GM12872 (cell line): ENCODE data around the gene GPX4.

ENCODE experiments used
- TF ChIP-seq, protein P1 (sequence below): IDR thresholded peaks from 3 replicates; pipeline ENCODE4 v1.5.1; 2011; ENCODE audit warnings: low read depth, mild to moderate bottlenecking, low read length, moderate library complexity; ENCODE audit not compliant: insufficient read depth

The GPX4 gene

GRCh38 chr19:1093811-1094553, 9.8 kb upstream of the GPX4 start:
- TF ChIP-seq, protein P1, sequence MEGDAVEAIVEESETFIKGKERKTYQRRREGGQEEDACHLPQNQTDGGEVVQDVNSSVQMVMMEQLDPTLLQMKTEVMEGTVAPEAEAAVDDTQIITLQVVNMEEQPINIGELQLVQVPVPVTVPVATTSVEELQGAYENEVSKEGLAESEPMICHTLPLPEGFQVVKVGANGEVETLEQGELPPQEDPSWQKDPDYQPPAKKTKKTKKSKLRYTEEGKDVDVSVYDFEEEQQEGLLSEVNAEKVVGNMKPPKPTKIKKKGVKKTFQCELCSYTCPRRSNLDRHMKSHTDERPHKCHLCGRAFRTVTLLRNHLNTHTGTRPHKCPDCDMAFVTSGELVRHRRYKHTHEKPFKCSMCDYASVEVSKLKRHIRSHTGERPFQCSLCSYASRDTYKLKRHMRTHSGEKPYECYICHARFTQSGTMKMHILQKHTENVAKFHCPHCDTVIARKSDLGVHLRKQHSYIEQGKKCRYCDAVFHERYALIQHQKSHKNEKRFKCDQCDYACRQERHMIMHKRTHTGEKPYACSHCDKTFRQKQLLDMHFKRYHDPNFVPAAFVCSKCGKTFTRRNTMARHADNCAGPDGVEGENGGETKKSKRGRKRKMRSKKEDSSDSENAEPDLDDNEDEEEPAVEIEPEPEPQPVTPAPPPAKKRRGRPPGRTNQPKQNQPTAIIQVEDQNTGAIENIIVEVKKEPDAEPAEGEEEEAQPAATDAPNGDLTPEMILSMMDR = no peak

DNA sequence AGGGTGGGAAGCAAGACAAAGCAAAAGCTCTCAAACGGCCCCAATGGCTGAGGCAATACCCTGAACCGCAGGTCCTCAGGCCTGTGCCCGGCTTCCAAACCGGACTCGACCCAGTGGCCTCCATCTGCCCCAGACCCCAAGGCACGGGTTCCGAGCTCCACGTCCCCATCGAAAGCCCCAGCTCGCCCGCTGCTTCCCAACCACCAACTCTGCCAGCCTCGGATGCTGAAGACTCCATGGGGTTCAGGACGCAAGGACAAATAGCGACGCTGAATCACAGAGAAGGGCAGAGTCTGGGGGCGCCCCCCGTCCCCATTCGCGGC, 9.2 kb upstream of the GPX4 start:
- TF ChIP-seq, protein P1 = no peak

DNA sequence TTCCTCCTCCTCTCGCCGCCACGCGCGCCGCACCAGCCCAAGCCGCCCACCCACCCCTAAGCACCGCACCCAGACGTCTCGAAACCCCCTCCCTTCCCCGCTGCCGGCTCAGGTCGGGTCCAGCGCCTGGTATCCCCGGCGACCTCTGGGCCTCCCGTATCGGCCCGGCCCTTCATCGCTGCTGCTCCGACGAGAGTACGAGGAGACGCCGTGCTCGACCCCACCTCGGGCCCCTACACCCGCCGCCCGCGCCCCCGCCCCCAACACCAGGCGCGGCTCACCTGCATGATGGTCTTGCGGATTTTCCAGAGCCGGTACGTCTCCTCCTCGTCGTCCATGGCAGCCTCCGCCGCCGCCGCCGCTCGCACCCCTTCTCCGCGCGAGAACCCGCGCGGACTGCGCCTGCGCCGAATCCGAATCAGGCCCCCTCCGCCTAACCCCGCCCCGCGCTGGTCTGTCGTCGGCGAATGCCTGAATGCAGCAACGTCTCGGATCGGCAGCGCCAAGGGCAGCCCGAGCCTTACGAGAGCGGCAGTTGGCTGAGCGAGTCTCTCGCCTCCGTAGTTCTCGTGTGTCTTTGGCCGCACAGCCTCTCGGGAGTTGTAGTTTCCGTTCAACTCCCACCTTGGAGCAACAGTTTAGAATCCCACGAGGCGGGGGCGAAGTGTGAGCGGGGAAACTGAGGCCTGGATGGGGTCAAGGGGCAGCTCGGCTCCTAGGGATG, 8.7 kb upstream of the GPX4 start, which contains the start of gene POLR2E:
Gene POLR2E (minus strand): TSS at position 398 of the 724 bp plus-strand sequence. CDS start 60 bp downstream, at position 338.
- TF ChIP-seq, protein P1 = no peak

GRCh38 chr19:1097810-1098176, 6.0 kb upstream of the GPX4 start:
- TF ChIP-seq, protein P1 = no peak

GRCh38 chr19:1098177-1099051, 5.4 kb upstream of the GPX4 start:
- TF ChIP-seq, protein P1 = no peak

- TF ChIP-seq, protein P1 = no peak
Observed at GRCh38 chr19:1101337-1101698, 2.5 kb upstream of the GPX4 start.
